Bladder microvascular endothelial cell (primary cell): ENCODE data around the gene OR4F29. TPM values are rescaled to one million over a fixed set of nuclear protein-coding genes. Genes with fewer than 3 reads are reported as not detected.

Source experiments
- total RNA-seq: library from RNA; depleted of rRNA; stranded (reverse); fragments of >200 nt; gene quantifications from 2 replicates; pipeline ENCODE4 v1.2.3, GENCODE V29; 2014

OR4F29 gene
- not detected in 2 replicates for total RNA-seq

GRCh38 chr1:451578-451977, at the start of gene OR4F29:
Gene OR4F29 (minus strand): TSS chr1:451678. CDS start chr1:451678, 0 bp downstream.

Other genes with a start within 250 kb of the OR4F29 start
- not detected in 2 replicates for gene OR4F16, start 235.0 kb upstream of the OR4F29 start, total RNA-seq